ENCODE data around the gene ADNP. TPM values are rescaled to one million over a fixed set of nuclear protein-coding genes. Genes with fewer than 3 reads are reported as not detected.

The ADNP gene
- total RNA-seq, 2 experiments from 2014 or later, result 73.0 to 80.7 TPM

GRCh38 chr20:50874758-50875665 lies 56.2 kb downstream of the ADNP start:
- DNase-seq, result no peak
- Mint-ChIP-seq H3K4me1 (no peaks in the 10 kb centered on the region), H3K27ac (no peak overlapping the region), H3K27me3 (no peaks in the 10 kb centered on the region), H3K4me3 (no peak overlapping the region), H3K36me3 (no peaks in the 10 kb centered on the region), H3K9me3 (no peaks in the 10 kb centered on the region)

GRCh38 chr20:50874111-50874757 lies 57.0 kb downstream of the ADNP start:
- no peaks in the 10 kb centered on the region for H3K36me3 Mint-ChIP-seq
- H3K27ac Mint-ChIP-seq, result peak overlapping the region; percentile 23
- H3K4me1 Mint-ChIP-seq, result no peaks in the 10 kb centered on the region
- no peak for DNase-seq
- no peak overlapping the region for H3K4me3 Mint-ChIP-seq
- H3K9me3 Mint-ChIP-seq, result no peaks in the 10 kb centered on the region
- H3K27me3 Mint-ChIP-seq, result no peaks in the 10 kb centered on the region

GRCh38 chr20:50873585-50873984 lies 57.7 kb downstream of the ADNP start:
- no peaks in the 10 kb centered on the region for H3K36me3 Mint-ChIP-seq
- H3K27ac Mint-ChIP-seq, result no peak overlapping the region
- DNase-seq, result no peak
- no peaks in the 10 kb centered on the region for H3K9me3 Mint-ChIP-seq
- no peaks in the 10 kb centered on the region for H3K27me3 Mint-ChIP-seq
- no peaks in the 10 kb centered on the region for H3K4me1 Mint-ChIP-seq
- no peak overlapping the region for H3K4me3 Mint-ChIP-seq

GRCh38 chr20:50872560-50873425 lies 58.4 kb downstream of the ADNP start:
- H3K36me3 Mint-ChIP-seq, result no peaks in the 10 kb centered on the region
- H3K9me3 Mint-ChIP-seq, result no peaks in the 10 kb centered on the region
- no peaks in the 10 kb centered on the region for H3K4me1 Mint-ChIP-seq
- H3K27me3 Mint-ChIP-seq, result no peaks in the 10 kb centered on the region
- H3K27ac Mint-ChIP-seq, result no peak overlapping the region
- DNase-seq, result no peak
- no peak overlapping the region for H3K4me3 Mint-ChIP-seq

- H3K4me1 Mint-ChIP-seq, result no peaks in the 10 kb centered on the region
- H3K4me3 Mint-ChIP-seq, result no peak overlapping the region
- no peaks in the 10 kb centered on the region for H3K36me3 Mint-ChIP-seq
- no peaks in the 10 kb centered on the region for H3K9me3 Mint-ChIP-seq
- H3K27ac Mint-ChIP-seq, result peak overlapping the region; percentile 25
- H3K27me3 Mint-ChIP-seq, result no peaks in the 10 kb centered on the region
- no peak for DNase-seq
These were observed 60.6 kb downstream of the ADNP start for GRCh38 chr20:50870561-50871161.

- Mint-ChIP-seq H3K9me3 (no peaks in the 10 kb centered on the region), H3K27ac (no peak overlapping the region), H3K4me3 (no peak overlapping the region), H3K27me3 (no peaks in the 10 kb centered on the region), H3K4me1 (no peaks in the 10 kb centered on the region), H3K36me3 (no peaks in the 10 kb centered on the region)
- DNase-seq, result no peak
These were observed 62.4 kb downstream of the ADNP start for GRCh38 chr20:50868509-50869495.

- DNase-seq, result no peak
- H3K9me3 Mint-ChIP-seq, result no peaks in the 10 kb centered on the region
- no peaks in the 10 kb centered on the region for H3K4me1 Mint-ChIP-seq
- no peak overlapping the region for H3K27ac Mint-ChIP-seq
- no peak overlapping the region for H3K4me3 Mint-ChIP-seq
- no peaks in the 10 kb centered on the region for H3K27me3 Mint-ChIP-seq
- H3K36me3 Mint-ChIP-seq, result no peaks in the 10 kb centered on the region
These were observed 63.4 kb downstream of the ADNP start for GRCh38 chr20:50867805-50868204.

GRCh38 chr20:50866831-50867230 lies 64.4 kb downstream of the ADNP start:
- Mint-ChIP-seq H3K36me3 (no peaks in the 10 kb centered on the region), H3K4me3 (no peak overlapping the region), H3K9me3 (no peaks in the 10 kb centered on the region), H3K27ac (no peak overlapping the region), H3K4me1 (no peaks in the 10 kb centered on the region), H3K27me3 (no peaks in the 10 kb centered on the region)
- no peak for DNase-seq

GRCh38 chr20:50866036-50866685 lies 65.1 kb downstream of the ADNP start:
- H3K27me3 Mint-ChIP-seq, result no peaks in the 10 kb centered on the region
- DNase-seq, result no peak
- H3K4me1 Mint-ChIP-seq, result no peaks in the 10 kb centered on the region
- H3K4me3 Mint-ChIP-seq, result no peak overlapping the region
- no peaks in the 10 kb centered on the region for H3K36me3 Mint-ChIP-seq
- no peak overlapping the region for H3K27ac Mint-ChIP-seq
- no peaks in the 10 kb centered on the region for H3K9me3 Mint-ChIP-seq

- H3K4me3 Mint-ChIP-seq, result no peak overlapping the region
- H3K4me1 Mint-ChIP-seq, result no peaks in the 10 kb centered on the region
- H3K9me3 Mint-ChIP-seq, result no peaks in the 10 kb centered on the region
- H3K27ac Mint-ChIP-seq, result no peak overlapping the region
- no peaks in the 10 kb centered on the region for H3K27me3 Mint-ChIP-seq
- H3K36me3 Mint-ChIP-seq, result no peaks in the 10 kb centered on the region
- DNase-seq, result no peak
These were observed 65.6 kb downstream of the ADNP start for GRCh38 chr20:50865591-50865990.

- Mint-ChIP-seq H3K27me3 (no peaks in the 10 kb centered on the region), H3K36me3 (no peaks in the 10 kb centered on the region), H3K27ac (no peak overlapping the region), H3K9me3 (no peaks in the 10 kb centered on the region), H3K4me3 (no peak overlapping the region), H3K4me1 (no peaks in the 10 kb centered on the region)
- no peak for DNase-seq
These were observed 66.1 kb downstream of the ADNP start for GRCh38 chr20:50865114-50865513.

GRCh38 chr20:50862546-50862945 lies 68.7 kb downstream of the ADNP start:
- no peak for DNase-seq
- H3K36me3 Mint-ChIP-seq, result no peaks in the 10 kb centered on the region
- H3K27ac Mint-ChIP-seq, result no peak overlapping the region
- H3K4me1 Mint-ChIP-seq, result no peaks in the 10 kb centered on the region
- H3K27me3 Mint-ChIP-seq, result no peaks in the 10 kb centered on the region
- no peaks in the 10 kb centered on the region for H3K9me3 Mint-ChIP-seq
- no peak overlapping the region for H3K4me3 Mint-ChIP-seq

GRCh38 chr20:50861012-50861411 lies 70.2 kb downstream of the ADNP start:
- DNase-seq, result no peak
- no peaks in the 10 kb centered on the region for H3K27me3 Mint-ChIP-seq
- no peak overlapping the region for H3K27ac Mint-ChIP-seq
- H3K36me3 Mint-ChIP-seq, result no peaks in the 10 kb centered on the region
- H3K4me3 Mint-ChIP-seq, result no peak overlapping the region
- H3K9me3 Mint-ChIP-seq, result no peaks in the 10 kb centered on the region
- H3K4me1 Mint-ChIP-seq, result no peaks in the 10 kb centered on the region

Measured in activated naive CD8-positive, alpha-beta T cell treated with anti-CD3 and anti-CD28 coated beads for 36 hours (primary cell).